ENCODE data around the gene CALML5. TPM values are rescaled to one million over a fixed set of nuclear protein-coding genes. Genes with fewer than 3 reads are reported as not detected.

CALML5 gene
- total RNA-seq, 1 donor from 2014 or later: not detected

- Mint-ChIP-seq H3K27me3 (ENCODE audit: low read depth) (no peaks in the 10 kb centered on the region), H3K4me1 (ENCODE audit: low read depth) (no peaks in the 10 kb centered on the region), H3K4me3 (ENCODE audit: unreplicated experiment) (no peak overlapping the region), H3K9me3 (ENCODE audit: low read depth) (no peaks in the 10 kb centered on the region), H3K36me3 (ENCODE audit: low read depth) (no peaks in the 10 kb centered on the region), H3K27ac (ENCODE audit: unreplicated experiment) (no peak overlapping the region)
- no peak for TF ChIP-seq CTCF (IDR thresholded peaks at IDR 0.05)
- DNase-seq (ENCODE audit: low spot score): no peak
Measured at GRCh38 chr10:5482016-5482415, 17.4 kb downstream of the CALML5 start.

GRCh38 chr10:5481121-5481520, 18.2 kb downstream of the CALML5 start:
- DNase-seq (ENCODE audit: low spot score): no peak
- H3K27ac Mint-ChIP-seq (ENCODE audit: unreplicated experiment): no peak overlapping the region
- H3K4me3 Mint-ChIP-seq (ENCODE audit: unreplicated experiment): no peak overlapping the region
- H3K4me1 Mint-ChIP-seq (ENCODE audit: low read depth): no peaks in the 10 kb centered on the region
- no peaks in the 10 kb centered on the region for H3K27me3 Mint-ChIP-seq (ENCODE audit: low read depth)
- H3K9me3 Mint-ChIP-seq (ENCODE audit: low read depth): no peaks in the 10 kb centered on the region
- no peaks in the 10 kb centered on the region for H3K36me3 Mint-ChIP-seq (ENCODE audit: low read depth)
- no peak for TF ChIP-seq CTCF (IDR thresholded peaks at IDR 0.05)

- Mint-ChIP-seq H3K4me3 (ENCODE audit: unreplicated experiment) (no peak overlapping the region), H3K4me1 (ENCODE audit: low read depth) (no peaks in the 10 kb centered on the region), H3K36me3 (ENCODE audit: low read depth) (no peaks in the 10 kb centered on the region), H3K27me3 (ENCODE audit: low read depth) (no peaks in the 10 kb centered on the region), H3K27ac (ENCODE audit: unreplicated experiment) (no peak overlapping the region), H3K9me3 (ENCODE audit: low read depth) (no peaks in the 10 kb centered on the region)
- TF ChIP-seq CTCF (IDR thresholded peaks at IDR 0.05): no peak
- no peak for DNase-seq (ENCODE audit: low spot score)
Measured at GRCh38 chr10:5480162-5480941, 19.0 kb downstream of the CALML5 start.

- Mint-ChIP-seq H3K4me1 (ENCODE audit: low read depth) (no peaks in the 10 kb centered on the region), H3K27ac (ENCODE audit: unreplicated experiment) (no peak overlapping the region), H3K36me3 (ENCODE audit: low read depth) (no peaks in the 10 kb centered on the region), H3K27me3 (ENCODE audit: low read depth) (no peaks in the 10 kb centered on the region), H3K9me3 (ENCODE audit: low read depth) (no peaks in the 10 kb centered on the region), H3K4me3 (ENCODE audit: unreplicated experiment) (no peak overlapping the region)
- DNase-seq (ENCODE audit: low spot score): no peak
- no peak for TF ChIP-seq CTCF (IDR thresholded peaks at IDR 0.05)
Measured at GRCh38 chr10:5479481-5480161, 19.7 kb downstream of the CALML5 start.

GRCh38 chr10:5478694-5479305, 20.6 kb downstream of the CALML5 start:
- Mint-ChIP-seq H3K4me1 (ENCODE audit: low read depth) (no peaks in the 10 kb centered on the region), H3K27ac (ENCODE audit: unreplicated experiment) (no peak overlapping the region), H3K9me3 (ENCODE audit: low read depth) (no peaks in the 10 kb centered on the region), H3K36me3 (ENCODE audit: low read depth) (no peaks in the 10 kb centered on the region), H3K27me3 (ENCODE audit: low read depth) (no peaks in the 10 kb centered on the region), H3K4me3 (ENCODE audit: unreplicated experiment) (no peak overlapping the region)
- no peak for DNase-seq (ENCODE audit: low spot score)
- no peak for TF ChIP-seq CTCF (IDR thresholded peaks at IDR 0.05)
